Osteocyte (in vitro differentiated cells): ENCODE data around the gene SMCR8. TPM values are rescaled to one million over a fixed set of nuclear protein-coding genes. Genes with fewer than 3 reads are reported as not detected.
A peak's percentile ranks its signal among the peaks of the same experiment; 100 is the strongest.

Source experiments
- DNase-seq: peaks from one replicate; pipeline ENCODE4 v3.0.0; 2021; ENCODE audit warnings: mixed read lengths; ENCODE audit not compliant: unreplicated experiment; ENCODE audit errors: extremely low spot score
- H3K27ac Mint-ChIP-seq: one replicate; pipeline ENCODE4 v1.8.0; 2021; ENCODE audit warnings: mild to moderate bottlenecking, mixed read lengths; ENCODE audit not compliant: unreplicated experiment
- H3K27me3 Mint-ChIP-seq: one replicate; pipeline ENCODE4 v1.8.0; 2021; ENCODE audit warnings: mixed read lengths; ENCODE audit not compliant: unreplicated experiment
- H3K36me3 Mint-ChIP-seq: one replicate; pipeline ENCODE4 v1.8.0; 2021; ENCODE audit warnings: mixed read lengths; ENCODE audit not compliant: unreplicated experiment
- H3K4me1 Mint-ChIP-seq: one replicate; pipeline ENCODE4 v1.8.0; 2021; ENCODE audit warnings: mixed read lengths; ENCODE audit not compliant: unreplicated experiment
- H3K4me3 Mint-ChIP-seq: one replicate; pipeline ENCODE4 v1.8.0; 2021; ENCODE audit warnings: mild to moderate bottlenecking, moderate library complexity, mixed read lengths; ENCODE audit not compliant: unreplicated experiment
- H3K9me3 Mint-ChIP-seq: one replicate; pipeline ENCODE4 v1.8.0; 2021; ENCODE audit warnings: mixed read lengths; ENCODE audit not compliant: unreplicated experiment
- long read RNA-seq: library from polyadenylated mRNA; unstranded; transcript quantifications from one replicate; pipeline ENCODE4 v2.0.0, GENCODE V29; 2021
- total RNA-seq: library from RNA; stranded (reverse); gene quantifications from 2 replicates; pipeline ENCODE4 v1.2.1, GENCODE V29; 2021
- TF ChIP-seq, protein P1 (sequence below): fragments of 200-600 bp; sonication (generic); IDR thresholded peaks from 2 replicates; pipeline ENCODE4 v1.5.0; 2021; ENCODE audit warnings: antibody characterized with exemption, mild to moderate bottlenecking, moderate library complexity

Gene SMCR8
- 19.8 and 21.2 TPM in 2 replicates for total RNA-seq
- long read RNA-seq, full-length matches to known transcripts, result 4 of 4 reads
- long read RNA-seq, partial matches to known transcripts, result 0 of 4 reads
- long read RNA-seq, other reads (novel, unspliced or antisense), result 0 of 4 reads

- TF ChIP-seq, protein P1, sequence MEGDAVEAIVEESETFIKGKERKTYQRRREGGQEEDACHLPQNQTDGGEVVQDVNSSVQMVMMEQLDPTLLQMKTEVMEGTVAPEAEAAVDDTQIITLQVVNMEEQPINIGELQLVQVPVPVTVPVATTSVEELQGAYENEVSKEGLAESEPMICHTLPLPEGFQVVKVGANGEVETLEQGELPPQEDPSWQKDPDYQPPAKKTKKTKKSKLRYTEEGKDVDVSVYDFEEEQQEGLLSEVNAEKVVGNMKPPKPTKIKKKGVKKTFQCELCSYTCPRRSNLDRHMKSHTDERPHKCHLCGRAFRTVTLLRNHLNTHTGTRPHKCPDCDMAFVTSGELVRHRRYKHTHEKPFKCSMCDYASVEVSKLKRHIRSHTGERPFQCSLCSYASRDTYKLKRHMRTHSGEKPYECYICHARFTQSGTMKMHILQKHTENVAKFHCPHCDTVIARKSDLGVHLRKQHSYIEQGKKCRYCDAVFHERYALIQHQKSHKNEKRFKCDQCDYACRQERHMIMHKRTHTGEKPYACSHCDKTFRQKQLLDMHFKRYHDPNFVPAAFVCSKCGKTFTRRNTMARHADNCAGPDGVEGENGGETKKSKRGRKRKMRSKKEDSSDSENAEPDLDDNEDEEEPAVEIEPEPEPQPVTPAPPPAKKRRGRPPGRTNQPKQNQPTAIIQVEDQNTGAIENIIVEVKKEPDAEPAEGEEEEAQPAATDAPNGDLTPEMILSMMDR, result no peak
- H3K4me1 Mint-ChIP-seq, result peaks cover 64% of the 10 kb centered on the region
- H3K27ac Mint-ChIP-seq, result peak within 1 kb of the TSS; percentile 99
- no peaks in the 10 kb centered on the region for H3K27me3 Mint-ChIP-seq
- peak; percentile 99 for DNase-seq
- H3K9me3 Mint-ChIP-seq, result no peaks in the 10 kb centered on the region
- peaks cover 10% of the 10 kb centered on the region for H3K36me3 Mint-ChIP-seq
- H3K4me3 Mint-ChIP-seq, result peak within 1 kb of the TSS; percentile 93
These were observed at the start of gene SMCR8, which contains the start of gene TOP3A for GRCh38 chr17:18314731-18315561. Gene SMCR8 (plus strand): TSS chr17:18315293. CDS start chr17:18315790, 497 bp downstream. Gene TOP3A (minus strand): TSS chr17:18314994. CDS start chr17:18314778, 216 bp downstream.

GRCh38 chr17:18267366-18267765 is 47.7 kb upstream of the SMCR8 start:
- Mint-ChIP-seq H3K9me3 (no peaks in the 10 kb centered on the region), H3K36me3 (peaks cover 10% of the 10 kb centered on the region), H3K27ac (no peak overlapping the region), H3K4me3 (no peak overlapping the region), H3K27me3 (no peaks in the 10 kb centered on the region), H3K4me1 (peaks cover 3% of the 10 kb centered on the region)
- DNase-seq, result no peak
- TF ChIP-seq, protein P1, result no peak

DNA sequence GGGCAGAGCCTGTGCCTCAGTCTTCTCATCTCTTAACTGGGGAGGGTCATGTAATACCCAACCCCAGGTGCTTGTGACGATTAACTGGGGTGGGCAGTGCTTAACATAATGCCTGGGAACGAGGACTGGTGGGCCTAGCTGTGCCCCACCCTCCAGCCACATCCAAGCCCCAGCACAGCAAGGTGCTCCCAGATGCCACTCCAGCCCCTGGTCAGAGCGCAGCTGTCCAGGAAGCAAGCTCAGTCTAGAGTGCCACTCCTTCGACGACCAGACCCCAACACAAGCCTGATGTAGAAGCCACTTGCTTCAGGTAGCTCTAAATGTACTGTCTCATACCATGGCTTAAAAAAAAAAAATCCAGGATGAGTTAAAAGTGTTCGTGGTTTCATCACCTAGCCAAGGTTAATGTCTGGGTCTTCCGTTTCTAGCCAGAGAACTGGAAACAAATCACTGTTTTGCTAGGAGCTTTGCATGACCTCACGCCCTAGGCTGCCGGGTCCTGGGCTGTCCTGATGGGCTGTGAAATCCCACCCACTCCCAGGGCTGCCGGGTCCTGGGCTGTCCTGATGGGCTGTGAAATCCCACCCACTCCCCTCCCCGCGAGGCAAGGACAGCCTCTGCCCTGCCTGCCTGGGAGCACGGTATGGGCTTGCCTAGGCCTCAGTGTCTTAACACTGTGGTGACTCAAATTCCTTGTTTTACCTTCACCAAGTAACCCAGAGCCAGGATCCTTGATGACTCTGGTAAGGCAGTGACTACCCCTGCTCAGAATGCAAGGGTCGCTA is 47.0 kb upstream of the SMCR8 start:
- H3K27ac Mint-ChIP-seq, result no peak overlapping the region

DNA sequence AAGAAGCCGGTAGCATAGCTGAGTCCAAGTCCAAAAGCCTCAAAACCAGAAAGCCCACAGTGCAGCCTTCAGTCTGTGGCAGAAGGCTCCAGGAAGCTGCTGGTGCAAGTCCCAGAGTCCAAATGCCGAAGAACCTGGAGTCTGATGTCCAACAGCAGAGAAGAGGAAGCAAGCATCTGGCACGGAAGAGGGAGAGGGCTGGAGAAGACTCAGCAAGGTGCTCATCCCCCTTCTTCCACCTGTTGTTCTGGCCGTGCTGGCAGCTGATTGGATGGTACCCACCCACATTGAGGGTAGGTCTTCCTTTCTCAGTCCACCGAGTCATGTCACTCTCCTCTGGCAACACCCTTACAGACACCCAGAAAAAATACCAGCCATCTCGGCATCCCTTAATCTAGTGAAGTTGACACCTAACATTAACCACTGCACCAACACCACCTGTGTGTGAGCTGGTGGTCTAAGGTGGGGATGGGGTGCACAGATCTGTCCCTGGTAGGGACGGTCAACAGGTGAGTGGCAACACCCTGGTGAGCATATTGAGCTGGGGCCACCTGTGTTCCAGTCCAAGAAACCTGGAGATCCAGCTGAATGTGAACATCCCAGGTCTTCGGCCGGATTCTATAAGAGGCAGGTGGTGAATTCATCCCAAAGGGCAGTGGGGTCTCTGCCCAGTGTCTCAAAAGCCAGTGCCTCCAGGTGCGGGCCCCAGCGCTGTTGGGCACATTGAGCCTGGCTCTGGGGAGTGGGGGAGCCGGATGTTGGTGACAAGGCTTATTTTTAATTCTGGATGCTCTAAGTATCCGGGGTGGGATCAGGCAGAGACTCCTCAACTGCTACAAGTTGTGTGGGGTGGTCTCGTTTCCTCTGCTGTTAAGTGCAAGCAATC is 44.8 kb upstream of the SMCR8 start:
- TF ChIP-seq, protein P1, result no peak
- Mint-ChIP-seq H3K4me3 (no peak overlapping the region), H3K27me3 (no peaks in the 10 kb centered on the region), H3K36me3 (peaks cover 6% of the 10 kb centered on the region), H3K27ac (no peak overlapping the region), H3K9me3 (no peaks in the 10 kb centered on the region), H3K4me1 (no peaks in the 10 kb centered on the region)
- DNase-seq, result no peak

More for the DNA sequence above, 47.0 kb upstream of the SMCR8 start:
- H3K27me3 Mint-ChIP-seq, result no peaks in the 10 kb centered on the region
- no peak for DNase-seq
- H3K36me3 Mint-ChIP-seq, result peaks cover 12% of the 10 kb centered on the region
- H3K4me1 Mint-ChIP-seq, result peaks cover 1% of the 10 kb centered on the region
- no peaks in the 10 kb centered on the region for H3K9me3 Mint-ChIP-seq
- TF ChIP-seq, protein P1, result no peak
- no peak overlapping the region for H3K4me3 Mint-ChIP-seq
